B cell (primary cell): ENCODE measurements around the gene SKAP1. TPM values are rescaled to one million over a fixed set of nuclear protein-coding genes. Genes with fewer than 3 reads are reported as not detected.

Experiments used
- ATAC-seq: fragments of 200-7000 bp; cut with Tn5 transposase; one replicate; pipeline ENCODE4 v1.10.0; 2021; ENCODE audit warnings: low read depth, mild to moderate bottlenecking, moderate number of reproducible peaks, moderate library complexity
- CTCF ChIA-PET: fragments of 350-600 bp; sonication (Branson Sonifier 250); formaldehyde crosslinking; loops from one replicate; lab custom pipeline; 2021; ENCODE audit warnings: antibody characterized with exemption, inconsistent platforms; lab: Charles Lee
- POLR2A ChIA-PET: fragments of 350-600 bp; sonication (Branson Sonifier 250); formaldehyde crosslinking; loops from one replicate; lab custom pipeline; 2021; ENCODE audit warnings: antibody characterized with exemption; lab: Charles Lee
- DNase-seq: peaks from one replicate; pipeline ENCODE4 v3.0.0; 2013
- H2AFZ ChIP-seq: 2 replicates; pipeline ENCODE4 v1.6.1; 2012; ENCODE audit warnings: mild to moderate bottlenecking, low read depth, low read length; ENCODE audit not compliant: insufficient read depth, poor library complexity, severe bottlenecking
- H3K27ac ChIP-seq, 2 donors: 1 replicate in 1 of 2; 2 replicates in 1 of 2; pipeline ENCODE4 v1.5.1; 2012 to 2013; ENCODE audit warnings: low read length in 2 of 2, mild to moderate bottlenecking in 2 of 2, moderate library complexity in 1 of 2
- H3K27me3 ChIP-seq, 4 experiments: fragments of 200-600 bp in 1 of 4; sonication (generic) in 1 of 4; replicated peaks in 1 of 4; 1 replicate in 2 of 4; 2 replicates in 2 of 4; pipeline versions ENCODE4 v1.6.1 to v1.7.0; 2013 to 2016; ENCODE audit warnings: low read length in 3 of 4, mild to moderate bottlenecking in 2 of 4, mixed read lengths in 1 of 4, moderate library complexity in 1 of 4; ENCODE audit not compliant: insufficient read depth in 4 of 4, control insufficient read depth in 3 of 4; ENCODE audit errors: control extremely low read depth in 1 of 4
- H3K36me3 ChIP-seq, 2 experiments: replicated peaks in 1 of 2; 1 replicate in 1 of 2; 2 replicates in 1 of 2; pipeline versions ENCODE4 v1.6.1 to v1.7.1; 2013; ENCODE audit warnings: low read length in 1 of 2; ENCODE audit not compliant: insufficient read depth in 2 of 2, control insufficient read depth in 1 of 2; ENCODE audit errors: control extremely low read depth in 1 of 2, extremely low read depth in 1 of 2
- H3K4me1 ChIP-seq, 2 donors: fragments of 200-600 bp in 1 of 2; sonication (generic) in 1 of 2; 1 replicate in 1 of 2; 2 replicates in 1 of 2; pipeline versions ENCODE4 v1.5.1 to v1.6.1; 2013 to 2017; ENCODE audit warnings: low read length in 2 of 2; ENCODE audit not compliant: control insufficient read depth in 2 of 2, insufficient read depth in 2 of 2
- H3K4me2 ChIP-seq: replicated peaks from 2 replicates; pipeline ENCODE3; 2012; ENCODE audit warnings: mild to moderate bottlenecking, low read depth, low read length; ENCODE audit not compliant: poor library complexity, severe bottlenecking
- H3K4me3 ChIP-seq, 5 experiments: fragments of 200-600 bp in 1 of 5; sonication (generic) in 1 of 5; 1 replicate in 3 of 5; 2 replicates in 2 of 5; pipeline versions ENCODE4 v1.5.1 to v1.7.0; 2011 to 2016; ENCODE audit warnings: low read length in 4 of 5, mild to moderate bottlenecking in 4 of 5, low read depth in 2 of 5, control low read depth in 1 of 5, moderate library complexity in 1 of 5; ENCODE audit not compliant: insufficient read depth in 1 of 5; ENCODE audit errors: control extremely low read depth in 1 of 5, extremely low read depth in 1 of 5
- H3K79me2 ChIP-seq: fragments of 200-600 bp; sonication (generic); one replicate; pipeline ENCODE4 v1.6.0; 2016; ENCODE audit warnings: low read length; ENCODE audit not compliant: control insufficient read depth, insufficient read depth
- H3K9ac ChIP-seq: fragments of 200-600 bp; sonication (generic); 2 replicates; pipeline ENCODE4 v1.6.1; 2017; ENCODE audit warnings: mild to moderate bottlenecking, low read length, moderate library complexity
- H3K9me3 ChIP-seq, 3 donors: one replicate each; pipeline versions ENCODE4 v1.6.1 to v1.7.1; 2013; ENCODE audit warnings: low read length in 2 of 3; ENCODE audit not compliant: control insufficient read depth in 2 of 3, insufficient read depth in 1 of 3; ENCODE audit errors: control extremely low read depth in 1 of 3
- H4K20me1 ChIP-seq: 2 replicates; pipeline ENCODE4 v1.6.0; 2012; ENCODE audit warnings: mild to moderate bottlenecking, low read length; ENCODE audit not compliant: insufficient read depth, control insufficient read depth, poor library complexity, severe bottlenecking
- H3K27ac Mint-ChIP-seq: one replicate; pipeline ENCODE4 v1.8.0; 2021; ENCODE audit warnings: mixed read lengths
- H3K27me3 Mint-ChIP-seq: one replicate; pipeline ENCODE4 v1.8.0; 2021; ENCODE audit warnings: mixed read lengths
- H3K4me1 Mint-ChIP-seq: one replicate; pipeline ENCODE4 v1.8.0; 2021; ENCODE audit warnings: mixed read lengths
- H3K4me3 Mint-ChIP-seq: one replicate; pipeline ENCODE4 v1.8.0; 2021; ENCODE audit warnings: mixed read lengths
- H3K9me3 Mint-ChIP-seq: one replicate; pipeline ENCODE4 v1.8.0; 2022; ENCODE audit warnings: mixed read lengths; ENCODE audit not compliant: insufficient read depth
- CTCF ChIP-seq: fragments of 200-600 bp; IDR thresholded peaks from one replicate; pipeline ENCODE4 v1.8.0; 2022; ENCODE audit warnings: antibody characterized with exemption, mild to moderate bottlenecking
- EZH2 ChIP-seq: IDR thresholded peaks from 2 replicates; pipeline ENCODE4 v1.6.1; 2012; ENCODE audit warnings: borderline replicate concordance, low read depth, mild to moderate bottlenecking, moderate library complexity, low read length; ENCODE audit not compliant: insufficient read depth, poor library complexity, severe bottlenecking
- WGBS: methylation state at CpG from one replicate; pipeline ENCODE4 v1.1.5; 2013; ENCODE audit warnings: missing lambda C conversion rate; ENCODE audit not compliant: insufficient coverage; 5-methylcytosine and 5-hydroxymethylcytosine counted together
- intact Hi-C: fragments of 100-400 bp; cut with micrococcal nuclease; formaldehyde crosslinking; loops from one replicate; pipeline ENCODE4 v1.10.0; 2022
- polyA plus RNA-seq: library from polyadenylated mRNA; depleted of rRNA; stranded (reverse); fragments of >200 nt; gene quantifications from 2 replicates; pipeline ENCODE4 v1.2.3, GENCODE V29; 2012
- total RNA-seq, 2 donors: library from RNA; stranded (reverse); fragments of 120-200 nt in 1 of 2; gene quantifications; 1 replicate in 1 of 2; 2 replicates in 1 of 2; pipeline versions ENCODE4 v1.2.3 to v1.2.4, GENCODE V29; 2013 to 2022

The SKAP1 gene
- total and polyA plus RNA-seq, 2 donors (not counting 1 experiment from before 2014, with no cell fraction given) = 33.1 to 37.3 TPM

DNA sequence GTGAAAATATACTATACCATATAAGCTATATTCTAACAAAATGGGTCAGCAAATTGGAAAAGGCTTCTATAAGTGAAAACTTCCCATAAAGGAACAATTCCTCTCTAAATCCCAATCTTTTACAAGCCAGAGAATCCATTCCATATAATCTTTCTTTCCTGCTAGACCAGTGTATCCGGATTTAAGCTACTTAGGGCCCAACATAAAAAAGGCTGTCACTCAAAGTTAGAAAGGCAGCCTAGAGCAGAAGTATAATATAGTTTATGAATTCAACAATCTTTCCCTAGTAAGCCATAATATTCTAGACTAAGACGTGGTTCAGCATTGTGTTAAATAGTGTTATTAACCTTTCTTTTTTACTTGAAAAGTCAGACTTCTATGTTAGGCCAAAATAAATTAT lies 93.0 kb downstream of the SKAP1 start:
- intact Hi-C loops = loop anchor here (1.0 to 10.0 kb wide), 4 partner anchors 120 to 312 kb away; partner anchors contain the start of gene HOXB5
- Histone ChIP-seq H2AFZ (no peak overlapping the region), H3K27me3 (no peaks in the 10 kb centered on the region), H3K9ac (no peak overlapping the region), H3K27ac (no peak overlapping the region), H3K4me1 (no peaks in the 10 kb centered on the region), H3K79me2 (no peaks in the 10 kb centered on the region), H3K4me3 (no peak overlapping the region), H3K9me3 (no peaks in the 10 kb centered on the region), H4K20me1 (peaks cover 5% of the 10 kb centered on the region), H3K4me2 (no peak overlapping the region), H3K36me3 (peaks cover 0 to 1% of the 10 kb centered on the region in 2 experiments)
- no peak overlapping the region for H3K4me3 Mint-ChIP-seq
- no peaks in the 10 kb centered on the region for H3K4me1 Mint-ChIP-seq
- ChIA-PET CTCF (interaction anchor here (1.4 to 4.8 kb wide), 16 partner anchors 9 to 282 kb away, joined by 4 to 64 read pairs (median 12); partner anchors contain the start of gene HOXB5), POLR2A (no interaction called here)
- no peak for ATAC-seq
- H3K27ac Mint-ChIP-seq = no peak overlapping the region
- no CpG with 5 or more reads among the region's 2 CpGs for WGBS
- DNase-seq = no peak
- H3K27me3 Mint-ChIP-seq = peaks cover 4% of the 10 kb centered on the region
- TF ChIP-seq CTCF (no peak), EZH2 (no peak)
- no peaks in the 10 kb centered on the region for H3K9me3 Mint-ChIP-seq

DNA sequence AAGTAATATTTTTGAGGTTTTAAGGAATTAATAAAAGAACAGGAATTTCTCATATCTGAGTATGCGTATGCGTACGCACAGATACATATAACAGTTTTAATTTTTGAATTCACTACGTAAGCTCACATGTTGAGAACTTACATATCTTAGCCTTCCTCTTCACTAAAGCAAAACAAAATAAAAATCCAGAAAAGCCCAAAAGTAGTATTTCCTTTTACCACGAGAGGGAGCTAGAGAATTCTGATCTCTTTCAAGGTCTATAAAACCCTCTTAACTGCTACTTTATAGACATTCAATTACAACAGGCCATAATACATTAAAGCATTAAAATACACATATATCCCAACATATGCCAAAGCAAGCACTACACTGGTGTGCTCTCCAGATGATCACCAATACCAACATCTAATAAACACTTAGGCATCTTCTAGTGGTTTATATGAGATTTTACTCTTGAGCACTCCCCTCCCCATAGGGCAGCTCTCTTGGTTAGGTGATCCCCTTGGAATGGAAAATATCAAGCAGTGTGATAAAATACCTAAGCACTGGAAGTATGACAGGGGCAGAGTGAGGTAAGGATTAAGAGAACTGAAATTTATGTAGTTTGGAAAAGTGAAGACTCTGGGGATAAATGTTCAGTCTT lies 94.0 kb downstream of the SKAP1 start:
- H3K27ac Mint-ChIP-seq = no peak overlapping the region

More for the DNA sequence above, 94.0 kb downstream of the SKAP1 start:
- DNase-seq = peak; percentile 79
- Histone ChIP-seq H3K9ac (no peak overlapping the region), H3K9me3 (no peaks in the 10 kb centered on the region), H3K27ac (no peak overlapping the region), H3K27me3 (no peaks in the 10 kb centered on the region), H3K79me2 (no peaks in the 10 kb centered on the region), H4K20me1 (peaks cover 5% of the 10 kb centered on the region), H3K36me3 (peaks cover 0 to 1% of the 10 kb centered on the region in 2 experiments), H3K4me3 (no peak overlapping the region), H2AFZ (no peak overlapping the region), H3K4me1 (no peaks in the 10 kb centered on the region), H3K4me2 (no peak overlapping the region)
- 13% methylated on average over 1 of the region's 5 CpGs for WGBS
- Mint-ChIP-seq H3K4me1 (no peaks in the 10 kb centered on the region), H3K9me3 (no peaks in the 10 kb centered on the region), H3K27me3 (peaks cover 4% of the 10 kb centered on the region), H3K4me3 (no peak overlapping the region)
- TF ChIP-seq EZH2 = no peak
- TF ChIP-seq CTCF = peak; percentile 91
- peak; percentile 47 for ATAC-seq
- POLR2A ChIA-PET = interaction anchor here (0.7 kb wide), 1 partner anchor 205 kb away, joined by 3 read pairs; no protein-coding TSS in a partner anchor
- intact Hi-C loops = loop anchor here (1.0 to 10.0 kb wide), 4 partner anchors 121 to 311 kb away; partner anchors contain the start of gene HOXB5
- CTCF ChIA-PET = interaction anchor here (0.5 to 4.8 kb wide), 36 partner anchors 9 to 311 kb away, joined by 3 to 64 read pairs (median 4); partner anchors contain the start of genes HOXB4 and HOXB5
